HEK293T (cell line): Measurements from ENCODE around the gene COBLL1.

Experiments
- FOXM1 ChIP-seq: fragments of 450-650 bp; IDR thresholded peaks from 2 replicates; pipeline ENCODE4 v1.6.1; 2017; ENCODE audit warnings: mild to moderate bottlenecking, borderline replicate concordance
- NFRKB ChIP-seq: fragments of 450-650 bp; IDR thresholded peaks from 2 replicates; pipeline ENCODE4 v1.6.1; 2016; ENCODE audit warnings: mild to moderate bottlenecking, moderate library complexity

GRCh38 chr2:164706522-164706921, 135.1 kb downstream of the COBLL1 start:
- TF ChIP-seq NFRKB (no peak), FOXM1 (no peak)
